ENCODE measurements around the gene FOXP2.
"Not testable (repeated sequence)": the region's sequence is repeated elsewhere in the genome, so short reads cannot be mapped to it uniquely, and the experiment has no call there.

FOXP2 gene

GRCh38 chr7:114481999-114482398, 67.4 kb downstream of the FOXP2 start:
- intact Hi-C loops (cut with DNase I): no loop called here
- DNase-seq: no peak

GRCh38 chr7:114484226-114484625, 69.6 kb downstream of the FOXP2 start:
- intact Hi-C loops (cut with DNase I): no loop called here
- DNase-seq: no peak

DNA sequence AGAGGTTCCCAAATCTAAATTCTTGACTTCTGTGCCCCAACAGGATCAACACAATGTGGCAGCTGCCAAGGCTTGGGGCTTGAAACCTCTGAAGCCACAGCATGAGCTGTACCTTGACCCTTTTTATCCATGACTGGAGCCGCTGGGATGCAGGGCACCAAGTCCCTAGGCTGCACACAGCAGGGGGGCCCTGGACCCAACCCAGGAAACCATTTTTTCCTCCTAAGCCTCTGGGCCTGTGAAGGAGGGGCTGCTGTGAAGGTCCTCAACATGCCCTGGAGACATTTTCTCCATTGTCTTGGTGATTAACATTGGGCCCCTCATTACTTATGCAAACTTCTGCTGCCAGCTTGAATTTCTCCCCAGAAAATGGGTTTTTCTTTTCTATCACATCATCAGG, 72.6 kb downstream of the FOXP2 start:
- no peak for DNase-seq
- intact Hi-C loops (cut with DNase I): no loop called here

- no peak for DNase-seq
- intact Hi-C loops (cut with DNase I): no loop called here
Measured at GRCh38 chr7:114488696-114489095, 74.1 kb downstream of the FOXP2 start.

- intact Hi-C loops (cut with DNase I); DNase-seq: not testable (repeated sequence)
Measured at GRCh38 chr7:114497491-114497890, 82.9 kb downstream of the FOXP2 start.

- intact Hi-C loops (cut with DNase I): no loop called here
- no peak for DNase-seq
Measured at GRCh38 chr7:114502454-114503254, 88.0 kb downstream of the FOXP2 start.

DNA sequence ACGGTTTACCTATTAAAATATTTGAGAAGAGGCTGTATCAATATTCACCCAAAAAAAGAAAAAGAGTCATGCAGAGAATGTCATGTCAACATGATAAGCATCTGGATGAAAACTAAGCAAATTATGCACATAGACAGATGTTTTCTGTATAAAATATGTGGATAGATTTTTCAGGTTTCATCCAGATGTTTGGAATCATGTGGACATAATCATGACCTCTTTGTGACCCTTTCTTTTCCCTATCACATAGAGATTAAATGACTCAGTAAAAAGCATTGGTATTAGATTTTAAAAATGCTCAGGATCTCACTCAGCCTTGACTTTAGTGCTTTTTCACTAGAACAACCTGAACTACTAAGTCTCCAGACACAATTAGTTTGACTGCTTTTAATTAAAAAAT, 90.0 kb downstream of the FOXP2 start:
- intact Hi-C loops (cut with DNase I): no loop called here
- DNase-seq: no peak

GRCh38 chr7:114507381-114507780, 92.8 kb downstream of the FOXP2 start:
- no peak for DNase-seq
- intact Hi-C loops (cut with DNase I): no loop called here

DNA sequence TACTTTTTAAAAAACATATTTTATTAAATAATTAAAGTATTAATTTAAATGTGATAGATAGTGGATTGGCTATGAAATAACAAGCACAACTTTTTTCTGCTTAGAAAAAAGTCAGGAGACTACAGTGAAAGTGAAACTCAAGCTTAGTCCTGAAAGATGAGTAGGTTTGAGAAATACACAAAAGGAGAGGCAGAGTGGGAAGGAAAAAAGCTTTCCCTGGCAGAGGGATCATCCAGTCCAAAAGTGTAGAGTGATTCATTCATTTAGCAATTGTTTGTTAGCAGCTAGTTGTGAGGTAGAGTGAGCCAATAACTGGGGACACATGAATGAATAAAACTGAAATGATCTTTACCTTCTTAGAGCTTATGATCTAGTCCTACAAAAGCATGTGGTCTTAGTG, 93.5 kb downstream of the FOXP2 start:
- no peak for DNase-seq
- intact Hi-C loops (cut with DNase I): no loop called here

DNA sequence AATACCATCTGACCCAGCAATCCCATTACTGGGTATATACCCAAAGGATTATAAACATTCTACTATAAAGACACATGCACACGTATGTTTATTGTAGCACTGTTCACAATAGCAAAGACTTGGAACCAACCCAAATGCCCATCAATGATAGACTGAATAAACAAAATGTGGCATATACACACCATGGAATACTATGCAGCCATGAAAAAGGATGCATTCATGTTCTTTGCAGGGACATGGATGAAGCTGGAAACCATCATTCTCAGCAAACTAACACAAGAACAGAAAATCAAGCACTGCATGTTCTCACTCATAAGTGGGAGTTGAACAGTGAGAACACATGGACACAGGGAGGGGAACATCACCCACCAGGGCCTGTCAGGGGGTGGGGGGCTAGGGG, 96.2 kb downstream of the FOXP2 start:
- DNase-seq; intact Hi-C loops (cut with DNase I): not testable (repeated sequence)

- intact Hi-C loops (cut with DNase I): no loop called here
- no peak for DNase-seq
Measured at GRCh38 chr7:114519240-114519639, 104.6 kb downstream of the FOXP2 start.

- intact Hi-C loops (cut with DNase I): no loop called here
- no peak for DNase-seq
Measured at GRCh38 chr7:114522081-114522480, 107.5 kb downstream of the FOXP2 start.

DNA sequence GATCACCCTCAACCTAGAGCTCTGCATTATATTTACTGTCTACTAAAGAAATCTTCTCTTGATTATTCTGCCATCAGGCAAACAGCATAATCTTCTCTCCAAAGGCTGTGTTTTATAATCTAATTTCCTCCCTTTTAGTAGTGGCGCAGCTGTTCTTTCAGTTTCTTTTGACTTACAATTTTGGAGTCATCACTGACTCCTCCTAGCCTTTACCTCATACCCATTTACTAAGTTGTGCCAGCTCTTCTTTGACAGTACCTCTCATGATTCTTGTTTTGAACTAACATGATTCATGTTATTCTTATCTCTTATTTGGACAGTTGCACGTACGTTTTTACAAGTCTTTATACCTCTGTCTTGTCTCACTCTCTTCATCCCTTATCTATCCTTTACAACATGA, 113.0 kb downstream of the FOXP2 start:
- intact Hi-C loops (cut with DNase I): no loop called here
- DNase-seq: no peak

GRCh38 chr7:114530057-114530611, 115.5 kb downstream of the FOXP2 start:
- intact Hi-C loops (cut with DNase I): no loop called here
- no peak for DNase-seq

DNA sequence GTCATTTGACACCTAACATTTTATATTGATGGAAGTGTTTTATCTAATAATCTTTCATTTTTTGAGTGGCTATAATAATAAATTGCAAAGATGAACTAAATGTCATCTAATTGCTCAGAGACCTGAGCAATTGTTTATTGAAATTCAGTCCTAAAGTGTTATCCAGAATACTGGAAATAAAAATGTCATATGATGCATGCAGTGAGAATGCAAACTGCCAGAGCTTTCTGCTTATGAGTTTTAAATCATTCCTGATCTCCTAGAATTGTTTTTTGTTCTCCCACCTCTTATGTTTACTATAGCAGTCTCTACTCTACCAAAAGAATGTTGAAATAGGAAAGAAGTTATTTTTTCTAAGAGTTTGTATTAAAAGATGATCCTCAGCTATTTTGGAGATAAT, 116.7 kb downstream of the FOXP2 start:
- DNase-seq: no peak
- intact Hi-C loops (cut with DNase I): no loop called here

DNA sequence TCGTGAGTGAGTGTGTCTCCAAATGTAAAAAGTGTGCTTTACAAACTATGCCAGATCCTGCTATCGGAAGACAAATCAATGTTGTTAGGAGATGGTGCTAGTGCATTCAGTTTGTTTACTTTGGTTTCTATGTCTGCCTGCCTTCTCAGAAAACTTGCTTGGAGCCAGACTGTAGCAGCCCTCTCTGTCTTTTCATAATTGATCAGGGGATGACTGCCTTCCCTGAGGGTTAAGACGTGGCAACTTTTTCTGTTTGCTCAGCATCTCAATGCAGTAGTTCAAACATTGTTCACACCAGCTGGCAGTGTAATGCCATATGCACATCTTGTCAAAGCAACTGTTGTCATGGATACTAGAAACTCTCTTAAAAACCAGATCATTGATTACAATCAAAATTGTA, 118.5 kb downstream of the FOXP2 start:
- no peak for DNase-seq
- intact Hi-C loops (cut with DNase I): no loop called here

GRCh38 chr7:114534953-114535352, 120.3 kb downstream of the FOXP2 start:
- DNase-seq: no peak
- intact Hi-C loops (cut with DNase I): no loop called here

DNA sequence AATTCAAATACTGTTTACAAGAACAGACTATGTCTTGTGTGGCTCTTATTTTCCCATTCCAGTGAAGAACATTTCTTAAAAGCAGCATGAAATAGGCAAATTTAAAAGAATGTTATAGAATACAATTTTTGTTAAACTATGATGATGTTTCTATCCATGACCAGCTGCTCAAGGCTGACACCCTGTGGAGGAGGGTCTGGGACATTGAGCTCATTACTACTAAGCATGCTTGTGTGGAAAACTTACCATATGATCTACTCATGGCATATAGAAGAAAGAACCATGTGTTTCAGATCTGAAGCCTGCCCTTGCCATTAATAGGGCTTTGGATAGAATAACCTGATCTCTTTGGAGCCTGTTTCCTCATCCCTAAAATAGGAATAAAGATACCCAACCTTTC, 125.0 kb downstream of the FOXP2 start:
- peak in 4 of 42 donors; percentile 10 to 19 (median 12) for DNase-seq
- intact Hi-C loops (cut with DNase I): no loop called here

DNA sequence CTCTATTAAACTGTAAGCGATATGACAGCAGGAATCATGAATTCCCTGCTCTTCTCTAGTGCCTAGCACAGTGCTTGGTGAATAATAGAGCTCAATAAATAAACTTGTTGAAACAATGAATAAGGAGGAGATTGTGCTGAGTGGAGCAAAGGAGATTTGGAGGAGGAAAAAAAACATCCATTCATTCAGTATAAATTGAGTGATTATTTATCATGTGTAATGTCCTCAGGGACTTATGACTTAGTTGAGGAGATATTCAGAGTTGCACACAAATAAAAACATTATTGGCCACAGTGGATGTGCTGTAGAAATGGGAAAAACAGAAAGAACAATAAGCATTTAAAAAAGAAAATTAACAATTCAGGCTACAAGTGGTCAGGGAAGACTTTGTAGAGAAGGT, 125.7 kb downstream of the FOXP2 start:
- intact Hi-C loops (cut with DNase I): no loop called here
- no peak for DNase-seq

DNA sequence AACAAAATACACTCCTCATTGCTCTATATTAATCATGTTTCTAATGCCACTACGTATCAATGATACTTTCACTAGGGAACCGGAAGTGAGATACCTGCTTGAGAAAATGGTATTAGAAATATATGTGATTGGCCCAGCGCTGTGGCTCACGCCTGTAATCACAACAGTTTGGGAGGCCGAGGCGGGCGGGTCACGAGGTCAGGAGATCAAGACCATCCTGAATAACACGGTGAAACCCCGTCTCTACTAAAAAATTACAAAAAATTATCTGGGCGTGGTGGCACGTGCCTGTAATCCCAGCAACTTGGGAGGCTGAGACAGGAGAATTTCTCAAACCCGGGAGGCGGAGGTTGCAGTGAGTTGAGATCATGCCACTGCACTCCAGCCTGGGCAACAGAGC, 132.7 kb downstream of the FOXP2 start:
- intact Hi-C loops (cut with DNase I); DNase-seq: not testable (repeated sequence)
